BE2C (cell line): ENCODE measurements around the gene TGFBR1.

Experiments used
- DNase-seq: peaks from one replicate; pipeline ENCODE4 v3.0.0-alpha.2; 2020
- H3K27me3 ChIP-seq: fragments of 250-450 bp; sonication (Bioruptor Pico); 2 replicates; pipeline ENCODE4 v1.5.1; 2020; ENCODE audit warnings: mild to moderate bottlenecking
- H3K36me3 ChIP-seq: fragments of 250-450 bp; sonication (Bioruptor Pico); 2 replicates; pipeline ENCODE4 v1.5.1; 2020; ENCODE audit warnings: mild to moderate bottlenecking
- H3K4me1 ChIP-seq: fragments of 250-450 bp; sonication (Bioruptor Pico); 2 replicates; pipeline ENCODE4 v1.5.1; 2020
- H3K4me3 ChIP-seq: 2 replicates; pipeline ENCODE4 v1.5.1; 2011; ENCODE audit warnings: low read depth, low read length
- H3K9me3 ChIP-seq: fragments of 250-450 bp; sonication (Bioruptor Pico); 2 replicates; pipeline ENCODE4 v1.5.1; 2020
- TF ChIP-seq, protein P1 (sequence below): IDR thresholded peaks from 2 replicates; pipeline ENCODE4 v1.5.1; 2012; ENCODE audit warnings: mild to moderate bottlenecking, low read depth, low read length

TGFBR1 gene

GRCh38 chr9:99181621-99182020 lies 76.7 kb downstream of the TGFBR1 start:
- peaks cover 9% of the 10 kb centered on the region; the same call in 1 of the 2 replicates for H3K4me1 ChIP-seq
- no peak for DNase-seq
- H3K4me3 ChIP-seq = no peak overlapping the region
- TF ChIP-seq, protein P1, sequence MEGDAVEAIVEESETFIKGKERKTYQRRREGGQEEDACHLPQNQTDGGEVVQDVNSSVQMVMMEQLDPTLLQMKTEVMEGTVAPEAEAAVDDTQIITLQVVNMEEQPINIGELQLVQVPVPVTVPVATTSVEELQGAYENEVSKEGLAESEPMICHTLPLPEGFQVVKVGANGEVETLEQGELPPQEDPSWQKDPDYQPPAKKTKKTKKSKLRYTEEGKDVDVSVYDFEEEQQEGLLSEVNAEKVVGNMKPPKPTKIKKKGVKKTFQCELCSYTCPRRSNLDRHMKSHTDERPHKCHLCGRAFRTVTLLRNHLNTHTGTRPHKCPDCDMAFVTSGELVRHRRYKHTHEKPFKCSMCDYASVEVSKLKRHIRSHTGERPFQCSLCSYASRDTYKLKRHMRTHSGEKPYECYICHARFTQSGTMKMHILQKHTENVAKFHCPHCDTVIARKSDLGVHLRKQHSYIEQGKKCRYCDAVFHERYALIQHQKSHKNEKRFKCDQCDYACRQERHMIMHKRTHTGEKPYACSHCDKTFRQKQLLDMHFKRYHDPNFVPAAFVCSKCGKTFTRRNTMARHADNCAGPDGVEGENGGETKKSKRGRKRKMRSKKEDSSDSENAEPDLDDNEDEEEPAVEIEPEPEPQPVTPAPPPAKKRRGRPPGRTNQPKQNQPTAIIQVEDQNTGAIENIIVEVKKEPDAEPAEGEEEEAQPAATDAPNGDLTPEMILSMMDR = no peak
- no peaks in the 10 kb centered on the region for H3K9me3 ChIP-seq
- no peaks in the 10 kb centered on the region for H3K36me3 ChIP-seq
- no peaks in the 10 kb centered on the region for H3K27me3 ChIP-seq

DNA sequence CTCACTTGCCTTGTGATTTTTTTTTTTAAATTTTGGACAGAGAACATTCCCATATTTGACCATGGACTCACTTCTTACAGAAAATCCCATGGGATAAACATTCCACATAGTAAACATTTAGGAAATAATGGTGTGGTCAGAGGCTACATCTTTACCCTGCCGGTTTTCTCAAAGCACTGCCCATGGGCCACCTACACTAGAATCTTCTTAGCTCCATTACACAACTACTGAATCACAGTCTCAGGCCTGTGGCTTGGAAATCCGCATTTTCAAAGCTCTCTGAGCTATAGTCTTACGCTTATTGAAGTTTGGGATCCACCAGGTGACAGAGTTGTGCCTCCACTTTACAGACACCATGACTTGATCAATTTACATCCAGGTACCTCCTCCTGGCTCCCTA lies 77.4 kb downstream of the TGFBR1 start:
- Histone ChIP-seq H3K27me3 (no peaks in the 10 kb centered on the region), H3K9me3 (no peaks in the 10 kb centered on the region), H3K36me3 (no peaks in the 10 kb centered on the region), H3K4me3 (no peak overlapping the region), H3K4me1 (peaks cover 6% of the 10 kb centered on the region; the same call in 1 of the 2 replicates)
- TF ChIP-seq, protein P1 = no peak
- no peak for DNase-seq

DNA sequence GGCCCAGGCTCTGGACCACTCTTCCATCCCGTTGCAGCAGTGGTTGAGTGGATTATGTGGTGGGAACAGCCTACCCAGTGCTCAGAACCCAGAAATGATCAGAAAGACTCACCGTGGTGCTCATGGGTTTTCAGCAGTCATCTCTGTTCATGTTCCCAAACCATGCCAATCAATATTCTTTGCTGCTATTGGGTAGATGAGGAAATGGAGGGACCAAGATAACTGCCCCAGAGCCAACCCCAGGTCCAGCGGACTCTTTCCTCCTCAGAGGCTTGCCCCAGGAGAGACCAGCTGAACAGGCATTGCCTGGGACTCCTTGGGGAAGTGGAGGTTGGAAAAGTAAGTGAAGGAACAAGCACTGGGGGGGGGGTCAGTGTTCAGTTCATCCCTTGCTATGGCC lies 78.7 kb downstream of the TGFBR1 start:
- H3K36me3 ChIP-seq = no peaks in the 10 kb centered on the region
- DNase-seq = no peak
- TF ChIP-seq, protein P1 = no peak
- H3K27me3 ChIP-seq = no peaks in the 10 kb centered on the region
- peaks cover 6% of the 10 kb centered on the region; the same call in 1 of the 2 replicates for H3K4me1 ChIP-seq
- no peaks in the 10 kb centered on the region for H3K9me3 ChIP-seq
- no peak overlapping the region for H3K4me3 ChIP-seq

GRCh38 chr9:99184110-99184474 lies 79.2 kb downstream of the TGFBR1 start:
- Histone ChIP-seq H3K27me3 (no peaks in the 10 kb centered on the region), H3K36me3 (no peaks in the 10 kb centered on the region), H3K9me3 (no peaks in the 10 kb centered on the region), H3K4me1 (peaks cover 6% of the 10 kb centered on the region; the same call in 1 of the 2 replicates), H3K4me3 (no peak overlapping the region)
- TF ChIP-seq, protein P1 = no peak
- DNase-seq = peak; percentile 24

GRCh38 chr9:99184475-99185347 lies 79.8 kb downstream of the TGFBR1 start:
- no peaks in the 10 kb centered on the region for H3K36me3 ChIP-seq
- no peaks in the 10 kb centered on the region for H3K27me3 ChIP-seq
- no peak overlapping the region for H3K4me3 ChIP-seq
- DNase-seq = peak; percentile 87
- H3K9me3 ChIP-seq = no peaks in the 10 kb centered on the region
- H3K4me1 ChIP-seq = peaks cover 6% of the 10 kb centered on the region; the same call in 1 of the 2 replicates
- TF ChIP-seq, protein P1 = peak; percentile 97

DNA sequence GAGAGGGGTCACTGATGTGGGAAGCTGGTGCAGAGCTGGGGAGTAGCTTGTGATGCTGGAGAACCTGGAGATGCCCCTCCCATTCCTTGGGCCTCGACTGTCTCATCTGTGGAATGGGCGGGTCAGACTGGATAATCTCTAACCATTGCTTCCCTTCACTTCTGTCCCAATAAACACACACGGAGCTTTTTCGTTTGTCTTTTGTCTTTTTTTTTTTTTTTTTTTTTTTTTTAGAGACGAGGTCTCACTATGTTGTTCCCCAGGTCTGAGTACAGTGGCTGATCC lies 80.4 kb downstream of the TGFBR1 start:
- DNase-seq = no peak
- no peaks in the 10 kb centered on the region for H3K36me3 ChIP-seq
- H3K4me3 ChIP-seq = no peak overlapping the region
- TF ChIP-seq, protein P1 = no peak
- no peaks in the 10 kb centered on the region for H3K27me3 ChIP-seq
- peaks cover 6% of the 10 kb centered on the region; the same call in 1 of the 2 replicates for H3K4me1 ChIP-seq
- no peaks in the 10 kb centered on the region for H3K9me3 ChIP-seq
